Astrocyte of the cerebellum (primary cell): Measurements from ENCODE around the gene GLRX.

Experiments
- DNase-seq: peaks from one replicate; pipeline ENCODE4 v3.0.0-alpha.2; 2011; ENCODE audit warnings: low read depth
- H3K4me3 ChIP-seq: 2 replicates; pipeline ENCODE4 v1.5.1; 2011; ENCODE audit warnings: mild to moderate bottlenecking, low read depth, low read length, moderate library complexity
- CTCF ChIP-seq: IDR thresholded peaks from 2 replicates; pipeline ENCODE4 v1.5.1; 2012; ENCODE audit warnings: low read length, low read depth, moderate library complexity, mild to moderate bottlenecking; ENCODE audit errors: missing control alignments
- in situ Hi-C: cut with HindIII; loops from 2 replicates; pipeline ENCODE4 v1.10.0; 2017; ENCODE audit warnings: low sequenced_read_pairs

The GLRX gene

GRCh38 chr5:95864944-95865504 is 42.5 kb upstream of the GLRX start:
- no peak for TF ChIP-seq CTCF
- in situ Hi-C loops = loop anchor here (5.0 kb wide), 1 partner anchor 472 kb away; no protein-coding TSS in a partner anchor
- no peak overlapping the region for H3K4me3 ChIP-seq
- no peak for DNase-seq

- no peak for DNase-seq
- no peak overlapping the region for H3K4me3 ChIP-seq
- TF ChIP-seq CTCF = no peak
- in situ Hi-C loops = no loop called here
These were observed 41.9 kb upstream of the GLRX start for GRCh38 chr5:95864456-95864855.

- in situ Hi-C loops = no loop called here
- H3K4me3 ChIP-seq = no peak overlapping the region
- TF ChIP-seq CTCF = no peak
- DNase-seq = no peak
These were observed 40.8 kb upstream of the GLRX start for GRCh38 chr5:95863383-95863757.

- no peak for TF ChIP-seq CTCF
- no peak overlapping the region for H3K4me3 ChIP-seq
- DNase-seq = no peak
- in situ Hi-C loops = no loop called here
These were observed 40.3 kb upstream of the GLRX start for GRCh38 chr5:95862671-95863382.

GRCh38 chr5:95861864-95862561 is 39.5 kb upstream of the GLRX start:
- no peak overlapping the region for H3K4me3 ChIP-seq
- in situ Hi-C loops = no loop called here
- DNase-seq = peak; percentile 44
- no peak for TF ChIP-seq CTCF

GRCh38 chr5:95861221-95861863 is 38.8 kb upstream of the GLRX start:
- peak; percentile 83 for DNase-seq
- H3K4me3 ChIP-seq = no peak overlapping the region
- in situ Hi-C loops = no loop called here
- no peak for TF ChIP-seq CTCF
